AG10803 (cell line): Measurements from ENCODE around the gene MASP2.

Experiments used
- DNase-seq: peaks from one replicate; pipeline ENCODE4 v3.0.0; 2010; ENCODE audit warnings: low read depth
- H3K4me3 ChIP-seq: 2 replicates; pipeline ENCODE4 v1.5.1; 2011; ENCODE audit warnings: mild to moderate bottlenecking, low read length, control low read depth
- CTCF ChIP-seq: conservative IDR thresholded peaks from 2 replicates; pipeline ENCODE4 v1.5.1; 2011; ENCODE audit warnings: mild to moderate bottlenecking, low read length, control low read depth, inconsistent platforms

Gene MASP2

GRCh38 chr1:11031624-11032262, 15.3 kb downstream of the MASP2 start:
- H3K4me3 ChIP-seq: no peak overlapping the region
- DNase-seq: no peak
- no peak for TF ChIP-seq CTCF

- TF ChIP-seq CTCF: no peak
- no peak overlapping the region for H3K4me3 ChIP-seq
- DNase-seq: no peak
Observed at GRCh38 chr1:11030865-11031264, 16.2 kb downstream of the MASP2 start.

- DNase-seq: no peak
- H3K4me3 ChIP-seq: no peak overlapping the region
- no peak for TF ChIP-seq CTCF
Observed at GRCh38 chr1:11028018-11028417, 19.0 kb downstream of the MASP2 start.

GRCh38 chr1:11027316-11027715, 19.7 kb downstream of the MASP2 start:
- TF ChIP-seq CTCF: no peak
- DNase-seq: no peak
- no peak overlapping the region for H3K4me3 ChIP-seq

GRCh38 chr1:11026903-11027302, 20.1 kb downstream of the MASP2 start:
- no peak for DNase-seq
- no peak overlapping the region for H3K4me3 ChIP-seq
- TF ChIP-seq CTCF: no peak

- no peak overlapping the region for H3K4me3 ChIP-seq
- DNase-seq: peak; percentile 20
- TF ChIP-seq CTCF: no peak
Observed at GRCh38 chr1:11026052-11026451, 21.0 kb downstream of the MASP2 start.

GRCh38 chr1:11025618-11026017, 21.4 kb downstream of the MASP2 start:
- TF ChIP-seq CTCF: no peak
- DNase-seq: no peak

More at GRCh38 chr1:11025618-11026017, 21.4 kb downstream of the MASP2 start:
- H3K4me3 ChIP-seq: no peak overlapping the region
